ENCODE measurements around the gene MOAP1.

DNA sequence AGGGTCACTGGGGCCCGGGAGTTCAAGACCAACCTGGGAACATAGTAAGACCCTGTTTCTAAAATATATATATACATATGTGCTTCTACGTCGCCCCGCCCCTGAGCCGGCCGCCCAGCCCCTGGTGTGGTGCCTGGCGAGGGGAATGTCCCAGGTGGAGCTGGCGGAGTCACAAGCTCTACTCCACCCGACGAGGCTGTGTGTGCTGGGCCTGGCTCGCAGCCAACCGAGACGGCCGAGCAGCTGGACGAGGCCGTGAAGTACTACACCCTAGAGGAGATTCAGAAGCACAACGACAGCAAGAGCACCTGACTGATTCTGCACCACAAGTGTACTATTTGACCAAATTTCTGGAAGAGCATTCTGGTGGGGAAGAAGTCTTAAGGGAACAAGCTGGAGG lies 46.8 kb downstream of the MOAP1 start:
- TF ChIP-seq, protein P1, sequence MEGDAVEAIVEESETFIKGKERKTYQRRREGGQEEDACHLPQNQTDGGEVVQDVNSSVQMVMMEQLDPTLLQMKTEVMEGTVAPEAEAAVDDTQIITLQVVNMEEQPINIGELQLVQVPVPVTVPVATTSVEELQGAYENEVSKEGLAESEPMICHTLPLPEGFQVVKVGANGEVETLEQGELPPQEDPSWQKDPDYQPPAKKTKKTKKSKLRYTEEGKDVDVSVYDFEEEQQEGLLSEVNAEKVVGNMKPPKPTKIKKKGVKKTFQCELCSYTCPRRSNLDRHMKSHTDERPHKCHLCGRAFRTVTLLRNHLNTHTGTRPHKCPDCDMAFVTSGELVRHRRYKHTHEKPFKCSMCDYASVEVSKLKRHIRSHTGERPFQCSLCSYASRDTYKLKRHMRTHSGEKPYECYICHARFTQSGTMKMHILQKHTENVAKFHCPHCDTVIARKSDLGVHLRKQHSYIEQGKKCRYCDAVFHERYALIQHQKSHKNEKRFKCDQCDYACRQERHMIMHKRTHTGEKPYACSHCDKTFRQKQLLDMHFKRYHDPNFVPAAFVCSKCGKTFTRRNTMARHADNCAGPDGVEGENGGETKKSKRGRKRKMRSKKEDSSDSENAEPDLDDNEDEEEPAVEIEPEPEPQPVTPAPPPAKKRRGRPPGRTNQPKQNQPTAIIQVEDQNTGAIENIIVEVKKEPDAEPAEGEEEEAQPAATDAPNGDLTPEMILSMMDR (IDR thresholded peaks at IDR 0.05; ENCODE audit: poor library complexity, severe bottlenecking) = no peak
- TF ChIP-seq RAD21 (conservative IDR thresholded peaks at IDR 0.05) = no peak
